Measurements from ENCODE around the gene CBX5. TPM values are rescaled to one million over a fixed set of nuclear protein-coding genes. Genes with fewer than 3 reads are reported as not detected.
"Not testable (repeated sequence)": the region's sequence is repeated elsewhere in the genome, so short reads cannot be mapped to it uniquely, and the experiment has no call there.

The CBX5 gene
- total and polyA plus RNA-seq, 8 donors, result 4.9 to 66.8 (median 13.1) TPM

DNA sequence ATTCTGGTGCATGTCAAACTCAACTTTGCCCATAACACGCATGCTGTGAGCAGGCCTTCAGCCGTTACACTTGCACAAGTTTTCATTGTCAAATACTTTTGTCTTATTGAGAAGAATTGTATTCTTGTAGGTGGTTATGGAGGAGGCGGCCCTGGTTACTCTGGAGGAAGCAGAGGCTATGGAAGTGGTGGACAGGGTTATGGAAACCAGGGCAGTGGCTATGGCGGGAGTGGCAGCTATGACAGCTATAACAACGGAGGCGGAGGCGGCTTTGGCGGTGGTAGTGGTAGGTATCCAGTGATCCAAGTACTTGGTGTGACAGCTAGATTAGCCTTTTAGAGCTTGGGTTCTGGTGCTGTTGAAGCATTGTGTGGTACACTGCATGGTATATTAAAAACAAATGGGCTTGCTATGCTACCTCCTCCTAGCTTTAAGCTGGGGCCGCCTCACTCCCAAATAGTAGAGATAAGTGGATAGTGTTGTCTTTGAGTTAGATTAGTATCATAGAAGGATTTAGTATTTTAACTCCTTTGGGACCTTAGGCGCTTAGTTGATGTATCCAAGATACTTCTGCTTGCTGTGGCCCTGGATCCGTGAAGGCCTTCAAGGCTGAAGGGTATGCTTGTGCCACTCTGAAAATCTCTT is 3.1 kb upstream of the CBX5 start:
- TF ChIP-seq POLR2A (IDR thresholded peaks at IDR 0.05) (no peak), EP300 (IDR thresholded peaks at IDR 0.05) (no peak), POLR2AphosphoS5 (IDR thresholded peaks at IDR 0.05) (no peak), CTCF (IDR thresholded peaks at IDR 0.05) (no peak)
- no peaks in the 10 kb centered on the region for H3K27me3 ChIP-seq
- no peak for DNase-seq
- 14 to 24% (median 17%) methylated on average over 11 of the region's 11 CpGs for WGBS, 5 donors
- peaks cover 57 to 78% (median 72%) of the 10 kb centered on the region in 4 donors for H3K4me1 ChIP-seq
- H3K9me3 ChIP-seq, result no peaks in the 10 kb centered on the region
- peak overlapping the region; percentile 64 to 93 (median 72) for H3K4me3 ChIP-seq
- H3K36me3 ChIP-seq, result peaks cover 52 to 66% (median 61%) of the 10 kb centered on the region in 4 donors
- H3K27ac ChIP-seq, result peak overlapping the region in 3 of 5 donors; percentile 1 to 91 (median 36)
- intact Hi-C loops (cut with DNase I; ENCODE audit: low total_unique reads), result no loop called here

DNA sequence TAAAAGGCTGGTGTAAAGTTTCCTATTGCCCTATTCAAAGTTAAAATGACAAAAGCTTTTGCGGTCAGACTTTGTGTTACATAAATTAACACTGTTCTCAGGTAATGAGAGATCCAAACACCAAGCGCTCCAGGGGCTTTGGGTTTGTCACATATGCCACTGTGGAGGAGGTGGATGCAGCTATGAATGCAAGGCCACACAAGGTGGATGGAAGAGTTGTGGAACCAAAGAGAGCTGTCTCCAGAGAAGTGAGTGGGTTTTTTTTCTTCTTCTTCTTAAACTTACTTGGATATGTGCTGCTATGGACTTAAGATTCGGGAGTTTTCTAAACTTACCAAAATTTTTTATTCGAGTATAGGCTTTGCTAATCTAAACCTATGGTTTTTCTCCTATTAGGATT is 1.8 kb upstream of the CBX5 start:
- H3K27ac ChIP-seq, result peak overlapping the region in 4 of 5 donors; percentile 91 to 96 (median 94)

DNA sequence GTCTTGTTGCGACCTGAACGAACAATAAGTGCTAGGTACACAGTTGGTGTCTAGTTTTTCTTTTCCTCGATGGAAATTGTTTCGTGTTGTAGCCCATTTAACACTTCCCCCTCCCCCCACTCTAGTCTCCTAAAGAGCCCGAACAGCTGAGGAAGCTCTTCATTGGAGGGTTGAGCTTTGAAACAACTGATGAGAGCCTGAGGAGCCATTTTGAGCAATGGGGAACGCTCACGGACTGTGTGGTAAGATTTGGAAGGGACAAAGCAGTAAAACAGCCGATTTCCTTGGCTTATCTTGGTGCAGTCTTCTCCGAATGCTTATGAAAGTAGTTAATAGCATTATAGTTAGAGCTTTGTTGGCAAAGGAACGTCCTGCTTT is 1.3 kb upstream of the CBX5 start:
- Histone ChIP-seq H3K4me3 (peak overlapping the region; percentile 64 to 93 (median 72)), H3K4me1 (peaks cover 52 to 77% (median 69%) of the 10 kb centered on the region in 4 donors), H3K27ac (peak overlapping the region; percentile 80 to 96 (median 93)), H3K36me3 (peaks cover 38 to 48% (median 43%) of the 10 kb centered on the region in 4 donors)
- intact Hi-C loops (cut with DNase I; ENCODE audit: low total_unique reads); DNase-seq; H3K27me3 ChIP-seq; H3K9me3 ChIP-seq: not testable (repeated sequence)
- WGBS, 5 donors, result 0 to 1% (median 1%) methylated on average over 10 of the region's 10 CpGs

More for the DNA sequence above, 1.8 kb upstream of the CBX5 start:
- intact Hi-C loops (cut with DNase I; ENCODE audit: low total_unique reads); DNase-seq; H3K9me3 ChIP-seq; H3K27me3 ChIP-seq: not testable (repeated sequence)
- WGBS, 5 donors, result 4 to 13% (median 8%) methylated on average over 4 of the region's 4 CpGs
- Histone ChIP-seq H3K36me3 (peaks cover 43 to 52% (median 47%) of the 10 kb centered on the region in 4 donors), H3K4me3 (peak overlapping the region; percentile 64 to 93 (median 72)), H3K4me1 (peaks cover 57 to 78% (median 72%) of the 10 kb centered on the region in 4 donors)

- peaks cover 46 to 77% (median 66%) of the 10 kb centered on the region in 4 donors for H3K4me1 ChIP-seq
Observed at GRCh38 chr12:54280468-54281260, 742 bp upstream of the CBX5 start, which contains the start of gene HNRNPA1. Gene HNRNPA1, plus strand, starts transcription at chr12:54280726. Its CDS starts 82 bp downstream, at chr12:54280808.

More at GRCh38 chr12:54280468-54281260, 742 bp upstream of the CBX5 start, which contains the start of gene HNRNPA1:
- H3K36me3 ChIP-seq, result peaks cover 33 to 42% (median 37%) of the 10 kb centered on the region in 4 donors
- H3K27ac ChIP-seq, result peak within 1 kb of the TSS; percentile 90 to 96 (median 93)
- 0 to 1% (median 0%) methylated on average over 48 of the region's 48 CpGs for WGBS, 5 donors
- H3K27me3 ChIP-seq, result no peaks in the 10 kb centered on the region
- H3K4me3 ChIP-seq, result peak within 1 kb of the TSS; percentile 64 to 93 (median 72)
- no peaks in the 10 kb centered on the region for H3K9me3 ChIP-seq
- DNase-seq, result peak; percentile 96 to 100
- peak; percentile 97 to 99 (median 99) for TF ChIP-seq POLR2AphosphoS5 (IDR thresholded peaks at IDR 0.05)
- TF ChIP-seq EP300 (IDR thresholded peaks at IDR 0.05), result peak; percentile 16
- TF ChIP-seq CTCF (IDR thresholded peaks at IDR 0.05), result no peak
- peak in 2 of 4 donors; percentile 97 to 98 for TF ChIP-seq POLR2A (IDR thresholded peaks at IDR 0.05)
- intact Hi-C loops (cut with DNase I; ENCODE audit: low total_unique reads), result no loop called here

All from stomach (tissue), 9 donors.